Measurements from ENCODE around the gene LOXHD1.

Gene LOXHD1

DNA sequence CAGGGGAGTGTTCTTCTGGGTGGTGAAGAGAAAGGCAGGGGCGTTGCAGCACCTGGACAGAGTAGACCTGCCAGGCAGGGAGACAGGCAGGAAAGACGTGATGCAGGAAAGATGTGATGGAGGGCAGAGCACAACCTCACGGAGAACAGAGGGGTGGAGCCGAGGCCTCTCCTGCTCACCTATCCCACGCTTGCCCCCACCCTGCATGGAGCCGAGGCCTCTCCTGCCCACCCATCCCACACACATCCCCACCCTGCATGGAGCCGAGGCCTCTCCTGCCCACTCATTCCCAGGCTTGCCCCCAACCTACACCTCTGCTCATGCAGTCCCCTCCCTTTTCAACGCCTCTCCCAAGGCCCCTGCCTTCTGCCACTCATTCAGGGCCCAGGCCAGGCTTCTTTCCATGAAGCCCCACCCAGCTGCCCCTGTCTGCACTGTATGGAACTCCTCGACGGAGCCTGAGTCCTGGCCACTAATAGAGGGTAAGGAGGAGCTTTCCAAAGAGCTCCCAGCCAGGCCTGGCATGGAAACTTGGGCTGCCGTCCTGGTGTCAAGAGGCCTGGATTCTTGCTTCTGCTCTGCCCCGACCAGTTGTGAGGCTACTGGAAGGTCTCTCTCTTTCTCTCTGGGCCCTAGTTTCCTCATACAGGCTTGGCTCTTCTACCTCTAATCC, 32.0 kb upstream of the LOXHD1 start:
- no peaks in the 10 kb centered on the region for H3K36me3 ChIP-seq (ENCODE audit: control insufficient read depth in 2 of 2, insufficient read depth in 2 of 2, low read length in 2 of 2)
- H3K9ac ChIP-seq (ENCODE audit: low read depth in 1 of 2, low read length in 2 of 2): no peak overlapping the region
- no peak overlapping the region for H3K27ac ChIP-seq (ENCODE audit: low read depth in 2 of 2, low read length in 2 of 2)
- no peaks in the 10 kb centered on the region for H3K4me1 ChIP-seq (ENCODE audit: control insufficient read depth in 2 of 2, insufficient read depth in 2 of 2, low read length in 2 of 2)
- H3K4me3 ChIP-seq (ENCODE audit: low read length in 2 of 2): no peak overlapping the region
- no peaks in the 10 kb centered on the region for H3K9me3 ChIP-seq (ENCODE audit: control insufficient read depth in 2 of 2, low read length in 2 of 2)
- no peaks in the 10 kb centered on the region for H3K27me3 ChIP-seq (ENCODE audit: control insufficient read depth in 2 of 2, insufficient read depth in 2 of 2, low read length in 2 of 2)

DNA sequence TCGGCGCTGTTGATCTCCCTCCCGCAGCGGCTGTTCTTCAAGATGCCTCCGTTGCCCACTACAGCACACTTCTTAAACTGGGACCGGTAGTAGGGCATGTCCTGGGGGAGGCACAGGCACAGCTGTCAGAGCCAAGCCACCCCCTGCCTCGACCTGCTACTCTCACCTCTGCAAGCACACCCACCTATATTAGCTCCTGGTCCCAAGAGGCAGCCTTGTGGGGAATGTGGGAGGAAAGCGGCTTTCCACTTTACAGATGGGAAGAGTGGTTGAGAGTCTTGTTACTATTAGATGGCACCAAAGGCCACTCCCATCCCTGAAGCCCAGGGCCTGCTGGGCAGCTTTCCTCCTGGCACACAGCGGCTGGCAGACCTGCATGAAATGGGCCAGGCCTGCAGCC, 29.2 kb upstream of the LOXHD1 start:
- no peaks in the 10 kb centered on the region for H3K4me1 ChIP-seq (ENCODE audit: control insufficient read depth in 2 of 2, insufficient read depth in 2 of 2, low read length in 2 of 2)
- no peak overlapping the region for H3K27ac ChIP-seq (ENCODE audit: low read depth in 2 of 2, low read length in 2 of 2)
- no peak overlapping the region for H3K4me3 ChIP-seq (ENCODE audit: low read length in 2 of 2)
- H3K36me3 ChIP-seq (ENCODE audit: control insufficient read depth in 2 of 2, insufficient read depth in 2 of 2, low read length in 2 of 2): no peaks in the 10 kb centered on the region
- no peaks in the 10 kb centered on the region for H3K27me3 ChIP-seq (ENCODE audit: control insufficient read depth in 2 of 2, insufficient read depth in 2 of 2, low read length in 2 of 2)
- no peaks in the 10 kb centered on the region for H3K9me3 ChIP-seq (ENCODE audit: control insufficient read depth in 2 of 2, low read length in 2 of 2)
- H3K9ac ChIP-seq (ENCODE audit: low read depth in 1 of 2, low read length in 2 of 2): no peak overlapping the region

DNA sequence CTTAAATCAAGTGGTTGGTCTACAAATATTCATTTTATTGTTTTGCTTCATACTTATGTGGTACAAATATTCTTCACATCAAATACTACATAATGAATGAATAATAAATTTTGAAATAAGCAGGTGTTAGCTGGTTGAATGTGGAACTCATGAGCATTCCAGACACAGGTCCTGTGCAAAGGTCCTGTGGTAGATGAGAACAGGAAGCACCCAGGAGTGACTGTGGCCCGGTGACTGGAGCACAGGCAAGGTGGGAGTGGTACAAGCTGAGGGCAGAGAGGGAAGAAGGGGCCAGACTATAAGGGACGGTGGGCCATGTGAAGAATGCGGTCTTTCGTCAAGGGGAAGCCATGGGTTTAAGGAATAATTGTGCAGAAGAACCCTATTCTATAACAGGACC, 26.2 kb upstream of the LOXHD1 start:
- H3K4me1 ChIP-seq (ENCODE audit: control insufficient read depth in 2 of 2, insufficient read depth in 2 of 2, low read length in 2 of 2): no peaks in the 10 kb centered on the region
- H3K27me3 ChIP-seq (ENCODE audit: control insufficient read depth in 2 of 2, insufficient read depth in 2 of 2, low read length in 2 of 2): no peaks in the 10 kb centered on the region
- no peak overlapping the region for H3K9ac ChIP-seq (ENCODE audit: low read depth in 1 of 2, low read length in 2 of 2)
- no peaks in the 10 kb centered on the region for H3K9me3 ChIP-seq (ENCODE audit: control insufficient read depth in 2 of 2, low read length in 2 of 2)
- H3K27ac ChIP-seq (ENCODE audit: low read depth in 2 of 2, low read length in 2 of 2): no peak overlapping the region
- no peaks in the 10 kb centered on the region for H3K36me3 ChIP-seq (ENCODE audit: control insufficient read depth in 2 of 2, insufficient read depth in 2 of 2, low read length in 2 of 2)
- no peak overlapping the region for H3K4me3 ChIP-seq (ENCODE audit: low read length in 2 of 2)

DNA sequence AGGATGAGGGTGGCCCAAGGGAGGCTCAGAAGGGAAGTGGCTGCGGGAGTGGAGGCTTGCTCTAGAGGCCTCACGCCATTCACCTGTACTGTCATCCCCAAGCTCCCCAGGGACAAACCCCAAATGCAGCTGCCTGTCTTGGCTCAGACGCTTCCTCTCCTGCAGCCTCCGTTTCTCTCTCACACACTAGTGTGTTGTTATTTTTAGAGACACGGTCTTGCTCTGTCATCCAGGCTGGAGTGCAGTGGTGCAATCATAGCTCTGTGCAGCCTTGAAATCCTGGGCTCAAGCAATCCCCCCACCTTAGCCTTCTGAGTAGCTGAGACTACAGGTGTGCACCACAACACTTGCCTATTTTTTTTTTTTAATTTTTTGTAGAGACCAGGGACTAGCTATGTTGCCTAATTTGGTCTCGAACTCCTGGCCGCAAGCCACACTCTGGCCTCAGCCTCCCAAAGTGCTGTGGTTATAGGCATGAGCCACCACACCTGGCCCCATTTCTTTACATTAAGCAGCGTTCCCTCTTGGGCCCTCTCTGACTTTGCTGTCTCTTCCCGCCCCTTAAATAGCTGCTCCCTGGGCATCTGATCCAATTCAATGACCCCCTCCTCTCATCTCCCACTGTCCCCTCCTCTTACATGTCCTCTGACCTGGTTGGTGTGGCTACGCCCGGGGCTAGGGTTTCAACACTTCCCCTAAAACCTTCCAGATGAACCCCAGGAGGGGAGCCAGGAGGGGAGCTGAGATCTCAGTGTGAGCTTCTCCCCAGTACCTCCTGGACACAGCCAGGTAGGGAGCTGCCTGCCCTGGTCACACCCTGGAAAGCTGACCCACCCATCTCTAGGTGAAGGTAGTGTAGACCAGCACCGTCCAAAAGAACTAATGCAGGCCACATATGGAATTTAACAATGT, 24.0 kb upstream of the LOXHD1 start:
- H3K9ac ChIP-seq (ENCODE audit: low read depth in 1 of 2, low read length in 2 of 2): no peak overlapping the region
- H3K4me1 ChIP-seq (ENCODE audit: control insufficient read depth in 2 of 2, insufficient read depth in 2 of 2, low read length in 2 of 2): no peaks in the 10 kb centered on the region

DNA sequence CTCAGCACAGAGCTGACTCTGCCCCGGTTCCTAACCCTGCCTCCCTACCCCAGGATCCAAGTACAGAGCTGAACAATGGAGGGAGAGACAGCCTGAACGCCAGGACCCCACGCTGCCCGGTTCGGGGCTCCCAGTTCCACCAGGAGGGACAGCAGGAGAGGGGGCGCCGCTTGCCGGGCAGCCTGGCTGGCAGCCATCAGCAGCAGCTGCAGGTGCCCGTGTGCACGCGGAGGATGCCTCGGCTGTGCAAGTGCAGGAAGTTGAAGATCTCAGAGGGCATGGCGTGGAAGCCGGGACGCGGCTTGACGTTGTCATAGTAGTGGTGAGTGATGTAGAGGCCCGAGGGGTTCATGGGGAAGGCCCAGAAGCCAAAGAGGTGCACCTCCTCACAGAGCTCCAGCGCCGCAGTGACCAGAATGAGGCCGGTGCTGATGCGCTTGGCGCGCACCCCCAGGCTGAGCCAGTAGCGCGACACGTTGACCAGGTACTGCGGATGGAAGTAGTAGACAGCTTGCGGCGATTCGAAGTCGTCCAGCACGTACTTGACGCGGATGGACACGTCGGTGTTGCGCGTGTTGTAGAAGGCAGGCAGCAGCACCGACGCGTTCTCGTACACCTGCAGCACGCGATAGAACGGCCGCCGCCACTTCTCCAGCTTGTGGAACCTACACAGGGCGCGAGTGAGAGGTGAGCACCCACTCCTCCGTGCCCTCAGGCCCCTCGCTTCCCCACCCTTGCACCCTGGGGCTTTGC, 23.0 kb upstream of the LOXHD1 start:
- Histone ChIP-seq H3K36me3 (ENCODE audit: control insufficient read depth in 2 of 2, insufficient read depth in 2 of 2, low read length in 2 of 2) (no peaks in the 10 kb centered on the region), H3K4me3 (ENCODE audit: low read length in 2 of 2) (no peak overlapping the region), H3K27ac (ENCODE audit: low read depth in 2 of 2, low read length in 2 of 2) (no peak overlapping the region), H3K27me3 (ENCODE audit: control insufficient read depth in 2 of 2, insufficient read depth in 2 of 2, low read length in 2 of 2) (no peaks in the 10 kb centered on the region), H3K9me3 (ENCODE audit: control insufficient read depth in 2 of 2, low read length in 2 of 2) (no peaks in the 10 kb centered on the region), H3K9ac (ENCODE audit: low read depth in 1 of 2, low read length in 2 of 2) (no peak overlapping the region), H3K4me1 (ENCODE audit: control insufficient read depth in 2 of 2, insufficient read depth in 2 of 2, low read length in 2 of 2) (no peaks in the 10 kb centered on the region)

More for the DNA sequence above, 24.0 kb upstream of the LOXHD1 start:
- H3K36me3 ChIP-seq (ENCODE audit: control insufficient read depth in 2 of 2, insufficient read depth in 2 of 2, low read length in 2 of 2): no peaks in the 10 kb centered on the region
- H3K27me3 ChIP-seq (ENCODE audit: control insufficient read depth in 2 of 2, insufficient read depth in 2 of 2, low read length in 2 of 2): no peaks in the 10 kb centered on the region
- H3K27ac ChIP-seq (ENCODE audit: low read depth in 2 of 2, low read length in 2 of 2): no peak overlapping the region
- H3K9me3 ChIP-seq (ENCODE audit: control insufficient read depth in 2 of 2, low read length in 2 of 2): no peaks in the 10 kb centered on the region
- no peak overlapping the region for H3K4me3 ChIP-seq (ENCODE audit: low read length in 2 of 2)

DNA sequence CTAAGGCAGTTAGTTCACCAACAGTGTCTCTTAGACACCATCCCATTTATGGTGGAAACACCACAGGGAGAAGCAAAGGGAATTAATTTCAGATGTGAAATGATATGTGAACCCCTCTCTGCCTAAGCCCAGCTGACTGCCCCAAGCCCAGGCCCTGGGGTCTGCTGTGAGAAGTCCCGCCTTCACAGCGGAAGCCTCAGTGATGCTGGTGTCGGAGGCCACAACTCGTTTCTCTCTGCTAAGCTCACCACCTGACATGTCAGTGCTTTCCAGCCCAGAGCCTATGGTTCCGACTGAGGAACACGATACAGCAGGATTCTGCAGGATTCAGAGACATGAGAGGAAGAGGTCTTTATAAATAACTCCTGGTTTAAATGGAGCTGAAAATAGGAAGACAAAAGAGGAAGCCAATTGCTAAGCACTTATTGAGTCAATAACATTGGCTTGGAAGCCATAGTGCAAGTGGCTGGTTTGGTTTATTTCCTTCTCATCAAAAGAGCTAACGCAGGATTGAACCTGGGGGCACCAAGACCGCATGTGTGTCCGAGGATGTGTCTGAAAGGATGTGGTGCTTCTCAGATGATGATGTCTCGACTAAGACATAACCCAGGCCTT, 21.9 kb upstream of the LOXHD1 start:
- Histone ChIP-seq H3K27me3 (ENCODE audit: control insufficient read depth in 2 of 2, insufficient read depth in 2 of 2, low read length in 2 of 2) (no peaks in the 10 kb centered on the region), H3K9ac (ENCODE audit: low read depth in 1 of 2, low read length in 2 of 2) (no peak overlapping the region), H3K36me3 (ENCODE audit: control insufficient read depth in 2 of 2, insufficient read depth in 2 of 2, low read length in 2 of 2) (no peaks in the 10 kb centered on the region), H3K4me3 (ENCODE audit: low read length in 2 of 2) (no peak overlapping the region), H3K4me1 (ENCODE audit: control insufficient read depth in 2 of 2, insufficient read depth in 2 of 2, low read length in 2 of 2) (no peaks in the 10 kb centered on the region), H3K9me3 (ENCODE audit: control insufficient read depth in 2 of 2, low read length in 2 of 2) (no peaks in the 10 kb centered on the region), H3K27ac (ENCODE audit: low read depth in 2 of 2, low read length in 2 of 2) (no peak overlapping the region)

- Histone ChIP-seq H3K27ac (ENCODE audit: low read depth in 2 of 2, low read length in 2 of 2) (no peak overlapping the region), H3K9me3 (ENCODE audit: control insufficient read depth in 2 of 2, low read length in 2 of 2) (no peaks in the 10 kb centered on the region), H3K27me3 (ENCODE audit: control insufficient read depth in 2 of 2, insufficient read depth in 2 of 2, low read length in 2 of 2) (no peaks in the 10 kb centered on the region), H3K36me3 (ENCODE audit: control insufficient read depth in 2 of 2, insufficient read depth in 2 of 2, low read length in 2 of 2) (no peaks in the 10 kb centered on the region), H3K4me1 (ENCODE audit: control insufficient read depth in 2 of 2, insufficient read depth in 2 of 2, low read length in 2 of 2) (no peaks in the 10 kb centered on the region), H3K9ac (ENCODE audit: low read depth in 1 of 2, low read length in 2 of 2) (no peak overlapping the region), H3K4me3 (ENCODE audit: low read length in 2 of 2) (no peak overlapping the region)
Measured at GRCh38 chr18:46678041-46678440, 21.0 kb upstream of the LOXHD1 start.

DNA sequence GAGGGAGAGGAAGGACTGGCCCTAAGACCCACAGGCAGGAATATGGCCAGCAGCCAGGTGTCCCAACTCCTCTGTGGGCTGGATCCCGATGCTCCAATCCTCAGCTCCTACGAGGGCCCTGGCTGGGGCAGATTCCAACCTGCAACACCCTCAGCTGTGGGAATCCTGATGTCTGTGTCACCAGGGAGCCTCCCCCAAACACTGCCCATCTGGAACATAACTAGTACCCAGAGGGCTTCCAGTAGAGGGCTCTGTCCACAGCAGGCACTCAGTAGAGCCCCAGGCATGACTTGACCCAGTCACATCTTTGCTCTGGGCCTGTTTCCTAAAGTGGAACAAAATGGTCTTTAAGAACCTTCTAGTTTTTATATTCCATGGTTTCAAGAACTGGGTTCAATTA, 20.6 kb upstream of the LOXHD1 start:
- Histone ChIP-seq H3K36me3 (ENCODE audit: control insufficient read depth in 2 of 2, insufficient read depth in 2 of 2, low read length in 2 of 2) (no peaks in the 10 kb centered on the region), H3K27ac (ENCODE audit: low read depth in 2 of 2, low read length in 2 of 2) (no peak overlapping the region), H3K9me3 (ENCODE audit: control insufficient read depth in 2 of 2, low read length in 2 of 2) (no peaks in the 10 kb centered on the region), H3K9ac (ENCODE audit: low read depth in 1 of 2, low read length in 2 of 2) (no peak overlapping the region), H3K4me3 (ENCODE audit: low read length in 2 of 2) (no peak overlapping the region), H3K27me3 (ENCODE audit: control insufficient read depth in 2 of 2, insufficient read depth in 2 of 2, low read length in 2 of 2) (no peaks in the 10 kb centered on the region), H3K4me1 (ENCODE audit: control insufficient read depth in 2 of 2, insufficient read depth in 2 of 2, low read length in 2 of 2) (no peaks in the 10 kb centered on the region)

DNA sequence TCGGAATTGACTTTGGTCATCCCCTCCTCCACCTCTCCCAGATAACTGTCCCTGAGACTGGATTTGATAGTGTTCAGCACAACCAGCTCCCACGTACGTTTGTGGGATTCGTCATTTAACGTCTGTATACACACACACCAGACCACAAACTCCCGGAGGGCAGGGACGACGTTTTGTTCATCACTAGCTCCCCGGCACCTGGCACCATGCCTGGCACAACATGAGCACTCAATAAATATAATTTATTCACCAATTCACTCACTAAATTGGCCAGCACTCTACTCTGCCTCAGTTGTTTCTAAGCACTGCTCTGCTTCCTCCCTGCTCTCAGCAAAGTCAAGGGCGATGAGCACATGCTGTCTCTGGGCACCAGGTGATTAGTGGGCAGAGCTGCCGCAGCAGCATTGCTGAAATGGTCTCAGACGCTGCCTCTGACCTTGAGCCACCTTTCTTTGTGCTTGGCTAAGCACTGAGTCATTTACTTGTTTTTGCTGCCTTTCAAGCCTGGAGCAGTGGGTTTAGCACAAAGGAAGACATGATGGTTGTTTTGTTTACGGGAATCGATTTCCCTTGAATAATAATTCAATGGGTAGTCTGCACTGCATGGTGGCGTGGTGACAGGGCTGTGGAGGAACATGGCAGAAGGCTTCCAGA, 19.3 kb upstream of the LOXHD1 start:
- H3K4me3 ChIP-seq (ENCODE audit: low read length in 2 of 2): no peak overlapping the region
- H3K4me1 ChIP-seq (ENCODE audit: control insufficient read depth in 2 of 2, insufficient read depth in 2 of 2, low read length in 2 of 2): no peaks in the 10 kb centered on the region
- no peaks in the 10 kb centered on the region for H3K36me3 ChIP-seq (ENCODE audit: control insufficient read depth in 2 of 2, insufficient read depth in 2 of 2, low read length in 2 of 2)
- no peaks in the 10 kb centered on the region for H3K27me3 ChIP-seq (ENCODE audit: control insufficient read depth in 2 of 2, insufficient read depth in 2 of 2, low read length in 2 of 2)
- H3K27ac ChIP-seq (ENCODE audit: low read depth in 2 of 2, low read length in 2 of 2): no peak overlapping the region
- no peak overlapping the region for H3K9ac ChIP-seq (ENCODE audit: low read depth in 1 of 2, low read length in 2 of 2)
- H3K9me3 ChIP-seq (ENCODE audit: control insufficient read depth in 2 of 2, low read length in 2 of 2): no peaks in the 10 kb centered on the region

Data from mucosa of rectum (tissue), 2 donors.